Suppressor macrophage treated with lipopolysaccharide for 4 hours (primary cell): ENCODE results near the gene HERC3.

ENCODE experiments used
- DNase-seq: peaks from one replicate; pipeline ENCODE4 v3.0.0-alpha.2; 2020

The HERC3 gene

GRCh38 chr4:88591787-88592599 lies at the start of gene HERC3:
HERC3 (plus strand) TSS chr4:88592480; CDS start chr4:88605824, 13,344 bp downstream.
- peak; percentile 97 for DNase-seq

DNA sequence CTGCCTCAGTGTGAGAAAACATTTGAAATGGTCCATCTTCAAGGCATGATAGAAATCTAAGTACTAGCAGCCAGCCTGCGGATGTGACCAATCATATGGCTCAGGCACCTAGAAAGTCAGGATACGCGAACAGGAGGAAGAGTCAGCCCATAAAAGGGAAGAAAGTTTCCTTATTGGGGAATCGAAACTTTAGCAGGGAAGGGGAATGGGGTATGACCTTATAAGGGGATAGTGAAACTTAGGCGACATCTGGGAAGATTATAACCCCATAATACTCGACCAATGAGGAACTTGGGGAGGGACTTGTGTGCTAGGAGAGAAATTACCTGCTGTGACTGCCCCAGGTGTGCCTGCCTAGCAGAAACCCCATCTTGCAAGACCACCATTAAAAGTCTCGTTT lies 42.5 kb upstream of the HERC3 start:
- peak; percentile 12 for DNase-seq

- no peak for DNase-seq
Observed at GRCh38 chr4:88567591-88567990, 24.7 kb upstream of the HERC3 start.

DNA sequence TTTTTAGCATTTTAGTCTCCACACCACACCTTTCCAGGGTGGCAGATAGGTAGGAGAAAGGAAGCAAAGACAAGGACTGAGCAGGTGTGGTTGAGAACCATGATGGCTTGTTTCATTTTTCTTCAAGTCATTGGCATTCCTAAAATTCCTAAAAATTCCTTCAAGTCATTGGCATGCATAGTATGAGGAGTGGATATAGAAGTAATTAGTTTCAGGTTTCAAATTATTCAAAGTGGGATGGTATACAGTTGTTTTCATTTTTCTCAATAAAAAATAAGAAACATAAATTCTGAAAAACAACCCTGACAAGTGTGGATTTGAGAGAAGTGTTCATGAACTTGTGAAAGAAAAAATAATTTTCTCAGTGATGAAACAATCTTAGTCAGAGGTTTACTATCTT lies 22.3 kb upstream of the HERC3 start:
- DNase-seq, result no peak

DNA sequence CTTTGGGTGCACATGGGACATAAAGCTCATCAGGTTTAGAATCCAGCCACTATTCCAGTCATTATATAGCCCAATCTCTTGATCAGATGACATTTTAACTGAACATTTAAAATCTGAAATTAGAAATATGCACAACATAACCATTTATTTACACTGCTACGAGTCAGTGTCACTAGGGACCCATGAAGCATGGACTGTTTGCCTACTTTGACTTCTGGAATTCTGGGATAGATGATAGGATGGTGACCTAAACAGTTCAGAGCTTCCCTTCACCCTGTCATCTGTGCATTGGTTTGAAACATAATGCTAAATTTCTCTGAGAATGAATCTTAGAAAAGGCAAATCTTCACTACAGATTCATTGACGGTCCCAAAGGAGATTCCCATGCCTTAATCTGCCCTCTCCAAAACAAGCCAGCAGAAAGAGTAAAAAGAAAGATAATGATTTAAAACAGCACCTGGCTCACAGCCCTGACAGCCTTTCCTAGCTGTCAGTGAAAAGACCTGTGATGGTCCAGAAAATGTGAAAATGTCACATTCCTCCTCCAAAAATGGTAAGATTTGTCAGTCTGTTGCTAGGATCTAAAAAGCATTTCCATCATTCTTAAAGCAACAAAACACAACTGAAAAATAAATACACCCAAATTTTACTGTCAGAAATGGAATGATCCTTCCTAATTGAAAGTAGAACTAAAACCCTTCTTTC lies 18.9 kb upstream of the HERC3 start:
- no peak for DNase-seq

DNA sequence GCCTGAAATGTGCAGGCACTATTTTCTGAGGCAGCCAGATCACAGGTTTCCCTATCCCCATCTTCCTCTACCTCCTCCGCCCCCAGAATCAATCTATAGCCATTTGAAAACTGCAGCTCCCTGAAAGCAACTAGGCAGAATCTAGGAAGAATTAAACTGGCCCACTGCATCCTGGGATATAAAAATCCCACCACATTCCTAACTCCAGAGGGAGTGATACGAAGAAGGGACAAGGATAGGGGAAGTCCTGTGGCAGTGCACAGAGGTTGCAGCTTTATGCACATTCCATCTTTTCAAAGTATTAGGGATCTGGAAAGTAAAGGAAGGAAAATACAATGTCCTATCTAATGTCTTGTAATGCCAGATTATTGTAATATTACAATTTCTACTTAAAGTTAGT lies 18.3 kb upstream of the HERC3 start:
- no peak for DNase-seq

- no peak for DNase-seq
Observed at GRCh38 chr4:88575186-88575585, 17.1 kb upstream of the HERC3 start.

DNA sequence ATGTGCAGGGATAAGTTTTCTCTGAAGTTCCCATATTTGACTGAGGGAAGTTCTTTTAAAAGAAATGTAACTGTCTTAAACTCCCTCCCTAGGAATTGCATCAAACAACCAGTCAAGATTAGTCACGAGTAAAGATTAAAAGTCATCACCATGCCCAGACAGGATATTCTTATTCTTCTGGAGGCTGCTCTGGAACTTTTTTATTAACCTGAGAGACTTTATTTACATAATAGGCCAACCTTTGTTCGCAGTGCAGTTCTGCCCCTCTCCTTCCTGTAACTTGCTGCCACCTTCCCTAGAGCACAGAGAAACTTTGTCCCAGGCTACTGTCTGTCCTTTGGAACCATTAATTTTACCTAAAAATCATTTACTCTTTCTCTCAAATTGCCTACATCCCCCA lies 9.8 kb upstream of the HERC3 start:
- DNase-seq, result no peak

DNA sequence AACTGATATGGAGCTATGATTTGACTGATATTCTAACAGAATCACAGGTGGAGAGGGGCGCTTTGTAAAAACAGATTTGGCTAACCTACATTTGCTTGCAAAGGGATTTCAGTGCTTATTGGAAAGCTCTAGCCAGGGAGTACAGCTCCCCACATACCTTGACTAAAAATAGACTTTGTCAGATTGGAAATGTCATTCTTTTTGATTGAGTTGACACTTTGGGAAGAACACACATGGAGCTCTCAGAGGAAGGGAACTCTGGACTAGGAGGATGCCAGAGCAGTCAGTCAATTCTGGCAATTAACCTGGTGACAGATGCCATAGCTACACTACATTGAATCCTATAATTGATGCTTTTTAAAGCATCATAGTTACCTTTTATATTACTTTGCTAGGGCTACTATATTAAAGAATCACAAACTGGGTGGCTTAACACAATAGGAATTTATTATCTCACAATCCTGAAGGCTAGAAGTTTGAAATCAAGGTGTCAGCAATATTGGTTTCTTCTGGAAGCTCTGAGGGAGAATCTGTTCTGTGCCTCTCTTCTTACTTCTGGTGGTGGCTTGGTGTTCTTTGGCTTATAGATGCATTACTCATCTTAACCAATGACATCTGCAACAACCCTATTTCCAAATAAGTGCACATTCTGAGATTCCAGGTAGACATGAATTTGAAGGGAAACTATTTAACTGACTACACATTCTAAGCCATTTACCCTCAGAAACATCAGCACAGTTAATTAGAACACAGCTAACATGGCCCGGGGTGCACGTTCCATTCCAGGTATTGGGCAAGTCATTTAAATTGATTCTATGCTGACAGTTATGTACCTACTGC lies 8.4 kb upstream of the HERC3 start:
- DNase-seq, result no peak

DNA sequence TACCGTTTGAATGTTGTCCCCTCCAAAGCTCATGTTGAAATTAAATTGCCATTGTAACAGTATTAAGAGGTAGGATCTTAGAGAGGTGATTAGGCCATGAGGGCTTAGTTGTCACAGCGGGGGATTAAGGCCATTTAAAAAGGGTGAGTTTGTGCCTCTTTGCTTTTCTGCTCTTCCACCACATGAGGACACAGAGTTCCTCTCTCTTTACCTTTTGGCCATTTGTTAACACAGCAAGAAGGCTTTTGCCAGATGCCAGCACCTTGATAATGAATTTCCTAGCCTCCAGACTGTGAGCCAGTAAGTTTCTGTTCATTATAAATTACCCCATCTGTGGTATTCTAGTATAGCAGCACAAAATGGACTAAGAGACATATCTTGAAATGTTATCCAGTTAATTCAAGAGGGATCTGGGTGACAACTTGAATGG lies 7.8 kb upstream of the HERC3 start:
- DNase-seq, result no peak

GRCh38 chr4:88585917-88586316 lies 6.4 kb upstream of the HERC3 start:
- peak; percentile 22 for DNase-seq

GRCh38 chr4:88587306-88587705 lies 5.0 kb upstream of the HERC3 start:
- no peak for DNase-seq

- DNase-seq, result peak; percentile 92
Observed at GRCh38 chr4:88592600-88593448, 544 bp downstream of the HERC3 start.

DNA sequence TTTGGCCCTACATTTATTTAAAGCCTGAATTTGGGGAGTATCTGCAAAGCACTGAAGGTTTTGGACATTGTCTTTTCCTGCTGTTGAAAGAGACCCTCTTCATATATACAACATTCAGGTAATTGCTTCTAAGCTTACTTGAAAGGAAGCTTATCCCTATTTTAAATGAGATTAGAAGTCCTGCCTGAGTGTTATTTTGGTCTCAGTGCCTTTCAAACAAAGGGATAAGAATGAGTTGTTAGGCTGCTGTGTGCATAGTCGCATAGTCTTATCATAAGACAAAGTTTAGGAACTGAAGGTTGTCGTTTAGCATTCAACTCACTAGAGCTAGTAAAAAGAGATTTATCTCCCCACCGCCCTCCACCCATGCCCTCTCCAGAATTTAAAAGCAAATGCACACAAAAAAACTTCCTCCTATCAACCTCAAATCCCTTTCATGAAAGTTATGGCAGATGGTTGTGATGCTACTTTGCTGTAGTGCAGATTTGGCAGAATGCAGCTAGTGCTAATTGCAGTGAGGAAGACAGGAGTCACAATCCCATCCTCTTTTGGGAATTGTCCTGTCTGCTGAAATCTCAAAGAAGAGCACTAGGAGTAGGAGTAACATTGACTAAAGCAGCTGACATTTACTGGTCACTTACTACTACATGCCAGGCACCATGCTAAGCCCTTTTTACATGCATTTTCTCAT lies 5.8 kb downstream of the HERC3 start:
- no peak for DNase-seq

DNA sequence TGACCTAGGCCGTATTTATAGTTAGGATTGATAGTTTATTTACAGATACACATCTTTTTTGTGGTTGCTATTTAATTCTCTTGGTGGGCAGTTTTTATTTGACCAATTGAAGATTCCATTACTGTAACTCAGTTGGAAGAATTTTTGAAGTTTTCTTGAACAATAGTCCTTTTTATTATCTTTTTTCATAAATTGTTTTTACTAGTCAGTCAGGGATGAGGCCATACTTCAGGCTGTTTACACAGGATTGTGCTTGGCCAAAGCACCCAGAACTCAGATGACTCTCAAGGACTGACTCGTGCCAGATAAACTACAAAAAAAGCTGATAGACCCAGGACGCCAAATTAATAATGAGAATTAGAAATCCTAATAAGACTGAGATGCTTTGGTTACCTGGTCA lies 7.0 kb downstream of the HERC3 start:
- no peak for DNase-seq

GRCh38 chr4:88599714-88600113 lies 7.4 kb downstream of the HERC3 start:
- DNase-seq, result no peak

DNA sequence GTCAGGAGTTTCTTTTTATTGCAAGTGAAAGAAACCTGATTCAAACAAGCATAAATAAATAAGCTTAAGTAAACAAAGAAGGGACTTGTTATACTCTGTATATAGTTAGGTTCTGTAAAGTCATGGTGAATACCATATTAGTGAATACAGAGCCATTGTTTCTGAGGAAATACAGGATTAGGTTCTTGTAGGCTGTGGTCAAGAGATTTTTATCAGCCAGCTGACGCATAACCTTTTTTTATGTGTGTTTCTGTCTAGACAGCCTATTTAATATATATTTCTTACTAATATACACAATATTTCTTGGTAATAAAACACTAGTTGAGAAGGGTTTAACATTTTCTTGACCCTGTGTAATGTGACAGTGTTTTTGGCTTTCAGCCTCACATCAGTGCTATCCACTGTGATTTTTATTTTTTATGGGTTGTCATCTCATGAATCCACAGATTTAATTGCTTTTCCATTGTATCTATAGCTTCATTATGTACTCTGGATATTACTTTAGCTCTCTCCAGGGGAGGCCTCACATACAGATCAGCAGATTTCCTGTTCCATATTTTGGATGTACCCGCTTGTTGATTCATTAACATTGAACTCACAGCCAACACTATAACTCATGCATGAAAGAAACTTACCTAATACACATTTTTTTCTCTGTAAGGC lies 8.0 kb downstream of the HERC3 start:
- no peak for DNase-seq

DNA sequence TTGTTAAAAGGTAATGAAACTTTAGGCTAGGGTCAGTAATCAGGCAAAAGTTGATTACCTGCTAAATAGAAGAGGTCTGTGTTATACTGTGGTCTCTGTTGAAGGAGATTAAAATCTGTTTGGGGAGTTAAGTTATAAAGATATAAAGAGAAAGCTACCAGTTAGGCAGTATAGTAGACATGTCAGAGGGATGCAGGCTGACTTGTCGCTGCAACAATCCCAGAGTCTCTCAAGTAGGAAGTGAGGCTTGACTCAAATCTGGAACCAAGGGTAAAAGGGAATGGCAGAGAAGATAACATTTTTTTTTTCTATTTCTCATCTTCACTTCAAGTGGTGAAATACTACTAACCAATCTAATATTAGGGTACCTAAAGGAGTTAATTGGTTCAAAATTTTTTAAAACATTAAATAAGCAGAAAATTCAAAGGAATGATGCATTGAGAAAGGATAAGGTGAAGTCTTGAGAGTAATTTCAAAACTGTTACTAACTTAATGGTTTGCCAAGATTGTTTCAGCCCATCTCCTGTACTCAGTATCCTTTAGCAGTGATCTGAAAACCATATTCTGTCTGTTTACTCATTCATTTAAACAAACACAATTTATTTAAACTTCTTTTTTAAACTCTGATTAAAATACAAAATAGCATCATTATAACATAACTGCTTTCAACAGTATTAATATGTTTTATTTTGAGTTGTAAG lies 12.8 kb downstream of the HERC3 start:
- peak; percentile 7 for DNase-seq

DNA sequence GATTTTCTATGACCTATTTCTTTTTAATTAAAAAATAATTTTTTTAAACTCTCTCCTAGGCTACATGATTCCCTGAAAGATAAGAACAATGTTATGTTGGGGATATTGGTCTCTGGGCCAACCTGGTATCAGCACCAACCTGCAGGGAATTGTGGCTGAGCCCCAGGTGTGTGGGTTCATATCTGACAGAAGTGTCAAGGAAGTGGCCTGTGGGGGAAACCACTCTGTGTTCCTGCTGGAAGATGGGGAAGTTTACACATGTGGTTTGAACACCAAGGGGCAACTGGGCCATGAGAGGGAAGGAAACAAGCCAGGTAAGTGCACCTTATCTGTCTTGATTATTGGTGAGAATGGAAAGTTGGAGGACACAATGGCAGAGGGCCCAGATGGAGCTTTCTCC lies 13.5 kb downstream of the HERC3 start:
- DNase-seq, result no peak

GRCh38 chr4:88606832-88607231 lies 14.6 kb downstream of the HERC3 start:
- no peak for DNase-seq

DNA sequence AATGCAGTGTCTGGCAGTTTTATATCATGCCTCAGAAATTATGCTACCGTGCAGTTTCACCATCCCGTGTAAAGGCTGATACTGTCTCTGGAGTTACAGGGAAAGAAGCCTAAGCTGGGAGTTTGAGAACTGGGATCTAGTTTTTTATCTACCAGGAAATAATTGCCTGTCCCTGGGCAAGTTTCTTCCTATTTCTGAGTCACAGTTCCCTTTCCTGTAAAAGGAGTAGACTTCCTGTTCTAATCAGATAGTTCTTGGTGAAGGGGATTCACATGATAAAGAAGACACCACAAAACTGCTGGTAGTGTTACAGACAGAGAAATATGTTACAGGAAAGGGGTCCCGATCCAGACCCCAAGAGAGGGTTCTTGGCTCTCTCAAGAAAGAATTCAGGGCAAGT lies 17.1 kb downstream of the HERC3 start:
- DNase-seq, result peak; percentile 15
